Right ventricle myocardium superior (tissue), 1 donor: ENCODE measurements around the gene ADAMTSL2. TPM values are rescaled to one million over a fixed set of nuclear protein-coding genes. Genes with fewer than 3 reads are reported as not detected.

Experiments
- ATAC-seq: fragments of 200-7000 bp; cut with Tn5 transposase; one replicate; pipeline ENCODE4 v1.9.1; 2020; ENCODE audit warnings: mild to moderate bottlenecking; ENCODE audit not compliant: poor library complexity
- DNase-seq: peaks from one replicate; pipeline ENCODE4 v3.0.0-alpha.2; 2020
- intact Hi-C: fragments of 100-400 bp; cut with DNase I; formaldehyde crosslinking; loops from one replicate; pipeline ENCODE4 v1.11.2; 2022
- total RNA-seq: library from RNA; stranded (reverse); fragmentation: NEBNext Ultra II Directional; extraction: Animal tissue kit (Norgen Biotek cat#: 25700); gene quantifications from one replicate; pipeline ENCODE4 v1.2.1, GENCODE V29; 2021
- donor health status: DM: no; HTN: yes; CAD: no; lungs with severe emphysema.

ADAMTSL2 gene
- total RNA-seq, 1 donor from 2014 or later, result 8.1 TPM

DNA sequence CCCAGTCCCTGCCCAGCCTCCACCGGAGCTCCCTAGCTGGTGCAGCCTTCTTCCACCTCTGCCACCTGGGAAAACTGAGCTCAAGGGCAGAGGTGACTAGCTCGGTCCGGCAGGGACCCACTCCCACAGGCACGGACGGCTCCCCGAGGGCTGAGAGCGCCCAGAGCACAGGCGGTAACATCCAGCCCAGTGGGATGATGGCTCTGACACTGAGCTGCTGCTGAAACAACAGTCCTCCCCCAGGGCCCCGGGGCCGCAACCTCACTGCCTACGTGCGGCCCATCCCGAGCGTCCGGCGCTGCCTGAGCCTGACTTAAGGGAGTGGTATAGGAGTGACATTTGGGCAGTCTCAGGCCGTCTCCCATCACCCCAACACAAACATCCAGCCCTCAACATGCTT, 70.9 kb downstream of the ADAMTSL2 start:
- DNase-seq (no peak), ATAC-seq (no peak)
- intact Hi-C loops, result no loop called here

DNA sequence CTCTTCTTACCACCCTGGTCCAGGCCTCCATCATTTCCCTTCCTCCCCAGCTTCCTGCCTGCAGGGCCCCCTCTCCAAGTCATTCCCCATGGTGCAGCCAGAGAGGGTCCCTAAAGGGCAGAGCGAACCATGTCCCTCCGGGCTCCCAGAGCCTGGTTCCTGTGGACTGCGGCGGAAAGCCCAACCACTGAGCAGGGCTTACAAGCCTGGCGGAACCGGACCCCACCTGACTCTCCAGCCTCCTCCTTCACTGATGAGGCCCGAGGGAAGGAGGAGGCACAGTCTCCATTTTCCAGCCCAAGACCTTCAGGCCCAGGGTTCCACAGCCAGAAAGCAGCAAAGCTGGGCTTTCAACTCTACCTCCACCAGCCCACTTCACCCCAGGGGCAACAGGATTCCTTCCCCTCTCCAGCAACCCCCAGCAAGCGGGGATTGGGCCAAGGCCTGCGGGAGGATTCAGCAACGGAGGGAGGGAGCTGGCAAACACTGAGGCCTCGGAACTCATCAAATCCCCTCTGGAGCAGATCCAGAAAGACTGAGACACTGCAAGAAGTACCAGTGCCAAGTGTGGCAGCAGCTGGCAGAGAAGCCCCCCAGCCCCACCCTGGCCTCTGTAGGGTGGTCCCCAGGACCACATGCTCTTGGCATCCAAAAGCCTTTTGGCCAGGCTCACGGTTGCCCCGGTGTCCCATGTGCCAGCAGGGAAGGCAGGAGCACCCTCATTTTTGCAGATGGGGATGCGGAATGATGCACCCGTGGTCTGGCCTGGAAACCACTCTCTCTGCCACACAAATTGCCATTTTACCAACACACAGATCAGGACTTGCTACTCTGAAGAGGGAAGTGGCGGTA, 71.6 kb downstream of the ADAMTSL2 start:
- intact Hi-C loops, result no loop called here
- DNase-seq, result no peak
- ATAC-seq, result no peak

- intact Hi-C loops, result no loop called here
- DNase-seq (no peak), ATAC-seq (no peak)
These were observed 72.2 kb downstream of the ADAMTSL2 start for GRCh38 chr9:133606708-133607025.

DNA sequence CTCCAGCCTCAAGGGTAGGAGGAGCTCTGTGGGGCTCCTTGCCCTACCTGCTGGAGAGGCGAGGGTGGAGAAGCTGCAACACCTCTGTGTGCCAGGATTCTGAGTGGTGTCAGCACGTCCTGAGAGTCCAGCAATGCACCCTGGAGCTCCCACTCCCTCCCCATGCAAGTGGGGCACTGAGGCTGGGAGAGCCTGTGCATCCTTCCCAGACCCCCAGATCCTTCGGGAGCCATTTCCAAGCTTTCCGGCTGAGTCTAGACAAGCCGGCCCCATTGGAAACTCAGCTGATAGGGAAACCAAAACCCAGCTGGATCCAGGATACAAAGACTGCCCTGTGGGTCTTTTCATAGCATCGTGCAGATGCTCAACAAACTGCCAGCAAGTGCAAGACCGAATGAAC, 72.9 kb downstream of the ADAMTSL2 start:
- intact Hi-C loops, result no loop called here
- DNase-seq, result no peak
- no peak for ATAC-seq

- intact Hi-C loops, result no loop called here
- ATAC-seq (no peak), DNase-seq (no peak)
These were observed 73.5 kb downstream of the ADAMTSL2 start for GRCh38 chr9:133607976-133608375.

DNA sequence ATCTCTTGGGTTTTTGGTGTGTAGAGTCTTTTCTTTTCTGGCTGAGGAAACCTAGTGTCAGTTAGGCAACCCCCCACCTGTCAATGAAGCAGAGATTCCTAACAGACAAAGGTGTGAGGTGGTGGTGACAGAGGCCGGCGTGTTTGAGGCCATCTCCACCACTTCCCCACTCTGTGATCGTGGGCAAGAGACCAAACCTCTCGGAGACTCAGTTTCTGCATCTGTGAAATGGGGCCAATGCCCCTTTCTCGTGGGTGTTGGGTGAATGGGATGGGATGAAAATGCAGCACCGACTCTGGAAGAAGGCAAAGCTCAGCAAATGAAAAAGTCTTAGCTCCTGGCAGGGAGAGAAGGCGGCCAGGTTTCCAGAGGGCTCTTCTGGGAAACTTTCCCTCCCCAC, 73.9 kb downstream of the ADAMTSL2 start:
- ATAC-seq (no peak), DNase-seq (no peak)
- intact Hi-C loops, result no loop called here

DNA sequence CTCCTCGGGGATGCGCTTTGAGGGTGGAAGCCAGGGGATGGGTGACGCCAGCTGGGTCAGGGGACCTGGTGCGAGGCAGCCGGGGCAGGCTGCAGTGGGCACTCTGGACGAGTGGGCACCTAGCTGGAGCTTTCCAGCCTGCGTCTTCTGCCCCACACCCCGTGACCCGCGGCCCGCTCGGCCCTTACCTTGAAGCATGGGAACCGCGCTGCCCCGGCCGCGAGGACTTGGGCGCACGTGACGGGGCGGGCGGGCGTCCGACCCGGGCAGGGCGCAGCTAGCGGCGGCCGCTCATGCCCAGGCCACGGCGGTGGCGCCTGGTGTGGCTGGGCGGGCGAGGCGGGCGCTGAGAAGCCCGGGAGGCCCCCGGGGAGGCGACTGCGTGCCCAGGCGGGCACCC, 74.4 kb downstream of the ADAMTSL2 start:
- ATAC-seq (no peak), DNase-seq (no peak)
- intact Hi-C loops, result no loop called here

DNA sequence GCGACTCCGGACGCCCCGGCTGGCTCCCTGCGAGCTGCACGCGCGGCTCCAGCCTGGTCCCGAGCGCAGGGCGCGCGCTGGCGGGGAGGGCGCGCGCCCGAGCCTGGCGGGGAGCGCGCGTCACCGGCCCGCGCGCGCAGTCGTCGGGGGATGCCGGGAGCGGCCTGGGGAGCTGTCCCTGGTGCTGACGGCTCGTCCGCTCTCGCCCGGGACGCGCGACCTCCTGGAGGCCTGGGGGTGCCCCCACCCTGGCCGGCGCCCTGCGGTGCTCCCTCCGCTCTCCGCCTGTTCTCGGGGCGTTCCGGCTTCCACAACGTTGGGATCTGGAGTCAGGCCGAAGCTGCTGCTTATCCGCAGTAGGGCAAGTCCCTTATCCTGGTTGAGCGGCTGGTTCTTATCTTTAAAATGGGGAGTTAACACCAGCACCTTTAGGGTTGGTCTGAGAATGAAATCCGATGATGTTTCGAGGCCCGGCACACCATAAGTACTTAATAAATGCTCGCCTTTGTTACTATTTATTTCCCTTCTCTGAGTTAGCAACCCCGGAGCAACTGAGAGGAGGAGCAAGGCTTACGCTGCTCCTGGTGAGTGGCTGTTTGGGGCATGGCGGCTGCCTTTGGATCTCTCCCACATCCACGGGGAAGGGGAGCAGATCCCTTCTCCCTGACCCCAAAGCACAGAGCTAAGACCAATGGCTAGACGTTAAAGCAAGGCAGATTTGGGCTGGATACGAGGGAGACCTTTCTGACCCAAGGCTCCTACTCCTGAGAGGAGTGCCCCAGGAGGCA, 75.0 kb downstream of the ADAMTSL2 start, which contains the start of gene FAM163B:
Gene FAM163B, minus strand, starts transcription at position 79 of the 788 bp plus-strand sequence. CDS start 29,166 bp downstream, outside the sequence.
- ATAC-seq, result peak; percentile 77
- no peak for DNase-seq
- intact Hi-C loops, result no loop called here

DNA sequence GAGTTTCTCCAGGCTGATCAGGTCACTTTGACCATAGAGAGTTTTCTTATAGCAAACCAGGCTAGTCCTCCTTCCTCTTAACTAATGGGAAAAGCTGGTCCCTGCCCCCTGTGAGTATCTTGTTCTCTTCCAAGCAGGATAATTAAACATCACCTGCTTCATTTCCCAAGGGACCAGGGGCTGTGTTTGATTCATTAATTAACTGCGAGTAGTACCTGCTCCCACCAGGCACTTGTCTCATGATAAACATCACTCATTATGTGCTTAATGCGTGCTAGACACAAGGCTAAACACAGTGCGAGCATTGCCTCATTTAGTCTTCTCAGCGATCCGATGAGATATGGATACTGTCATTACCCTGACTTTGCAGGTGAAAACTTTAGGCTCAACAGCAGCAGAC, 76.3 kb downstream of the ADAMTSL2 start:
- no peak for DNase-seq
- intact Hi-C loops, result no loop called here
- ATAC-seq, result no peak

- DNase-seq (no peak), ATAC-seq (no peak)
- intact Hi-C loops, result no loop called here
These were observed 77.5 kb downstream of the ADAMTSL2 start for GRCh38 chr9:133612051-133612450.

DNA sequence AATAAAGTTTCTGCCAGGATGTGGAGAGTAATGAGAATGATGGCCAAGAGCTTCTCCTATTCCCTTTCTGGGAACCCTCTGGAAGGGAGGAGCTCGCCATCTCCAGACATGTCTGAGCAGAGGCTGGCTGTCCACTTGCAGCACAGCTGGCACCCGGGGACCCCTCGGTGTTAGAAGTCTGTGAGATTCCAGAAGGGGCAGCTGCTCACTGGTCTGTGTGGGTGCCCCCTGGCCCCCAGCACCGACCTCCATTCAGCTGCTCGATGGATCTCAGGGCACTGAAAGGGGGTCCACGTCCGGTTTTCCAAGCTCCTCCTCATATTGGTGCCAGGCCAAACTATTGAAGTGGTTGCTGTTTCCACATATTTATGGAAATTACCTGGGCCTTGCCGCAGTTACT, 78.3 kb downstream of the ADAMTSL2 start:
- no peak for DNase-seq
- intact Hi-C loops, result no loop called here
- ATAC-seq, result no peak

- intact Hi-C loops, result no loop called here
- DNase-seq (no peak), ATAC-seq (no peak)
These were observed 78.9 kb downstream of the ADAMTSL2 start for GRCh38 chr9:133613432-133613831.

DNA sequence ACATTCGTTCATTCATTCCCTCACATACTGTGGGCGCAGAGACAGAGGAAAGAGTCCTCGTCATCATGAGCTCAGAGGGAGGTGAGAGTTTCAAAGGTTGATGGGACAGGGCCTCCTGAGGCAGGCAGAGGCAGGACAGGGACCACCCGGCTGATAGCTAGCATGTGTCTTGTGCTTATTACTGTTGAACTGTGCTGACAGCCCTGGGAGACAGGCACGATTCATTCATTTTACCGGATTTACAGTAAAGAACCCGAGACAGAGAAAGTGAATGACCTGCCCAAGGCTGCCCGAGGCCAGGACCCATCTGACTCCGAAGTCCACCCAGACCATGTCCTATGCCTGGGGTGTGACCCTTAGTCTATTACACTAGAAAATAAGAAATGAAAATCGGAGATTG, 79.6 kb downstream of the ADAMTSL2 start:
- ATAC-seq (no peak), DNase-seq (no peak)
- intact Hi-C loops, result no loop called here

- DNase-seq, result no peak
- intact Hi-C loops, result no loop called here
- no peak for ATAC-seq
These were observed 80.2 kb downstream of the ADAMTSL2 start for GRCh38 chr9:133614678-133615077.

GRCh38 chr9:133615186-133615585, 80.7 kb downstream of the ADAMTSL2 start:
- intact Hi-C loops, result no loop called here
- ATAC-seq, result no peak
- DNase-seq, result no peak

GRCh38 chr9:133615606-133616188, 81.2 kb downstream of the ADAMTSL2 start:
- no peak for DNase-seq
- ATAC-seq, result no peak
- intact Hi-C loops, result no loop called here

DNA sequence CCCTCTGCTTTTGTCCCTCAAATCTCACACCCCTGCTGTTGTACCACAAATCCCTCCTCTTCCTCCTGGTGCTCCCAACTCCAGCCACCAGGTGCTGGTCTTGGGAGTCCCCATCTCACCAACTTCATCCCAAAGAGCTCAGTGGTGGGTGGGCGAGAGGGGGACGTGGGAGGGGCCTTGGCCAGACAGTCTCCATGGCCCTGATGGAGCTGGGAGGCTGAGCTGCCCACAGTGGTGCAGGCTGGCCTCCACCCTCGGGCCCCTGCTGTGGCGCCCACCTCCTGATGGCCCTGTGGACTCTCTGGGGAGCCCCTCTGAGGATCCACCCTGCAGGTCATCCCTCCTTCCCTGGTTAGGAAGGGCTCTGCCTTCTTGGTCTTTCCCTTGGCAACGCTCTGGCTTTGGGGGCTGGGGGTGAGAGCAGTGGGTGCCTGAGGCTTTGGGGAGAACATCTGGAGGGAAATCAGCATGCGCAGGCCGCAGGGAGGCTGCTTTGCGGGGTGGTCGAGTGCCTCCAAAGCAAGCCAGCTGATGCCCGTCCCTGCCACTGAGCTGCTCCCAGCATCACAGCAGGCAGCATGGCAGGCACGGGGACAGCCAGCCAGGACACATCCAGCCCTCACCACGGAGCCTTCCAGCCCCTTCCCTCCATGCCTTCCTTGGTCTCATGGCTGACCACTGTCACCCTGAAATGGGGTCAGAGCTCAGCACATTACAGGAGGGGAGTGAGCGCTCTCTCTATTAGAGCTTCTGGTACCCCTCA, 82.3 kb downstream of the ADAMTSL2 start:
- ATAC-seq, result no peak
- intact Hi-C loops, result no loop called here
- DNase-seq, result no peak

DNA sequence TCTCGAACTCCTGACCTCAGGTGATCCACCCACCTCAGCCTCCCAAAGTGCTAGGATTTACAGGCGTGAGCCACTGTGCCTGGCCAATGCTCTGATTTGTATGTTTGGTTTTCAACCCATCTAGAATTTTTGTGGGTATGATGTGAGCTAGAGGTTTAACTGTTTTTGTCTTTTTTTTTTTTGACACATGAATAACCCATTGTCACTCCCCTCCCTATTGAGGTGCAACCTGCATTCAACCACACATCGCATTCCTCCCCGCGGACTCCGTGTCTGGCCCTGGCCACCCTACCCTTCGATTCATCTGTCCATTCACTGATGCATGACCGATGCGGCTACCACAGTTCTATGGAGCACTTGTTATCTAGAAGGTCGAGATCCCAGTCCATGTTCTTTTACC, 84.2 kb downstream of the ADAMTSL2 start:
- no peak for ATAC-seq
- no peak for DNase-seq
- intact Hi-C loops, result no loop called here

DNA sequence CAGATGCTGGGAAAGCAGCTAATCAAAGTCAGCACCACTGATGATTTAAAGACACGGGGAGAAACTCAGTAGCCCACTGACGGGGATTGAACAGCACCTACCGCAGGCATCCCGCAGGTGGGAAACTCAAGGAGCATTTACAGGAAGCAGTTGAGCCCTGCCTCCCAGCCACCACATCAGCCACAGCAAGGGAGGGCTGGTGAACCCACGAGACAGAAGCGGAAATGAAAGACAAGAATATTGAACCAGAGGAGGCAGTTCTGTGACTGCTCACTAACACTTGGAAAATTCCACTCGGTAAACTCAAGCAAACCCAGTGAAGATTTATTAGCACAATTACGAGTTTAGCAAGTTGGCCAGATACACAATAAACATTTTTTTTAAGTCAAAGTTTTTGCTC, 85.3 kb downstream of the ADAMTSL2 start:
- no peak for DNase-seq
- intact Hi-C loops, result no loop called here
- ATAC-seq, result no peak
